NCI-H345 (cell line): Measurements from ENCODE around the gene GTF3C1.
"Not testable (repeated sequence)": the region's sequence is repeated elsewhere in the genome, so short reads cannot be mapped to it uniquely, and the experiment has no call there.

Experiments
- DNase-seq: peaks from one replicate; lab custom pipeline; 2025; lab: John Stamatoyannopoulos, UW

GTF3C1 gene

GRCh38 chr16:27445502-27446175 is 104.1 kb downstream of the GTF3C1 start:
- DNase-seq = no peak

- DNase-seq = no peak
Measured at GRCh38 chr16:27444470-27444869, 105.2 kb downstream of the GTF3C1 start.

- DNase-seq = no peak
Measured at GRCh38 chr16:27444015-27444414, 105.7 kb downstream of the GTF3C1 start.

- DNase-seq = no peak
Measured at GRCh38 chr16:27441998-27442397, 107.7 kb downstream of the GTF3C1 start.

- no peak for DNase-seq
Measured at GRCh38 chr16:27441276-27441675, 108.4 kb downstream of the GTF3C1 start.

- DNase-seq = no peak
Measured at GRCh38 chr16:27439271-27440018, 110.3 kb downstream of the GTF3C1 start.

GRCh38 chr16:27437946-27438345 is 111.8 kb downstream of the GTF3C1 start:
- DNase-seq = no peak

- no peak for DNase-seq
Measured at GRCh38 chr16:27436921-27437650, 112.6 kb downstream of the GTF3C1 start.

- no peak for DNase-seq
Measured at GRCh38 chr16:27436065-27436464, 113.6 kb downstream of the GTF3C1 start.

GRCh38 chr16:27435146-27435545 is 114.6 kb downstream of the GTF3C1 start:
- not testable (repeated sequence) for DNase-seq

- DNase-seq = no peak
Measured at GRCh38 chr16:27434141-27435051, 115.3 kb downstream of the GTF3C1 start.

GRCh38 chr16:27433636-27434035 is 116.1 kb downstream of the GTF3C1 start:
- DNase-seq = no peak

- DNase-seq = not testable (repeated sequence)
Measured at GRCh38 chr16:27433191-27433590, 116.5 kb downstream of the GTF3C1 start.

GRCh38 chr16:27432558-27432957 is 117.2 kb downstream of the GTF3C1 start:
- DNase-seq = no peak

GRCh38 chr16:27431773-27432532 is 117.8 kb downstream of the GTF3C1 start:
- no peak for DNase-seq

- no peak for DNase-seq
Measured at GRCh38 chr16:27430923-27431484, 118.7 kb downstream of the GTF3C1 start.

GRCh38 chr16:27430512-27430911 is 119.2 kb downstream of the GTF3C1 start:
- DNase-seq = no peak

GRCh38 chr16:27429981-27430441 is 119.7 kb downstream of the GTF3C1 start:
- DNase-seq = no peak

GRCh38 chr16:27429330-27429871 is 120.3 kb downstream of the GTF3C1 start:
- DNase-seq = no peak
